Spleen (tissue), 11 donors: ENCODE results near the gene SLC43A1. TPM values are rescaled to one million over a fixed set of nuclear protein-coding genes. Genes with fewer than 3 reads are reported as not detected.

Source experiments
- DNase-seq: peaks from one replicate; pipeline ENCODE4 v3.0.0-alpha.2; 2020
- H3K27ac ChIP-seq, 8 donors: fragments of 200-600 bp; sonication (generic) in 7 of 8; 1 replicate in 4 of 8; 2 replicates in 4 of 8; pipeline versions ENCODE4 v1.5.0 to v1.8.0; 2016 to 2021; ENCODE audit warnings: inconsistent platforms in 4 of 8, mild to moderate bottlenecking in 4 of 8, moderate library complexity in 1 of 8
- H3K27me3 ChIP-seq, 7 donors: fragments of 200-600 bp; sonication (generic) in 6 of 7; replicated peaks in 1 of 7; 1 replicate in 4 of 7; 2 replicates in 3 of 7; pipeline versions ENCODE4 v1.5.0 to v1.8.0; 2016 to 2021; ENCODE audit warnings: inconsistent platforms in 3 of 7, mild to moderate bottlenecking in 1 of 7
- H3K36me3 ChIP-seq, 6 donors: fragments of 200-600 bp; sonication (generic) in 5 of 6; 1 replicate in 4 of 6; 2 replicates in 2 of 6; pipeline versions ENCODE4 v1.5.0 to v1.8.0; 2016 to 2021; ENCODE audit warnings: inconsistent platforms in 2 of 6
- H3K4me1 ChIP-seq, 6 donors: fragments of 200-600 bp; sonication (generic) in 5 of 6; 1 replicate in 3 of 6; 2 replicates in 3 of 6; pipeline versions ENCODE4 v1.5.0 to v1.8.0; 2016 to 2021; ENCODE audit warnings: inconsistent platforms in 3 of 6
- H3K4me3 ChIP-seq, 8 donors: fragments of 200-600 bp; sonication (generic) in 7 of 8; 1 replicate in 4 of 8; 2 replicates in 4 of 8; pipeline versions ENCODE4 v1.5.0 to v1.8.0; 2016 to 2021; ENCODE audit warnings: inconsistent platforms in 4 of 8, mild to moderate bottlenecking in 4 of 8, moderate library complexity in 2 of 8
- H3K9me3 ChIP-seq, 8 donors: fragments of 200-600 bp; sonication (generic) in 7 of 8; 1 replicate in 4 of 8; 2 replicates in 4 of 8; pipeline versions ENCODE4 v1.5.0 to v1.8.0; 2016 to 2021; ENCODE audit warnings: inconsistent platforms in 4 of 8
- CTCF ChIP-seq, 11 experiments: fragments of 200-600 bp in 7 of 11; fragments of 450-650 bp in 4 of 11; sonication (generic) in 4 of 11; IDR thresholded peaks in 8 of 11; conservative IDR thresholded peaks in 3 of 11; 1 replicate in 7 of 11; 2 replicates in 4 of 11; pipeline versions ENCODE4 v1.4.0 to v1.8.0; 2016 to 2021; ENCODE audit warnings: antibody characterized with exemption in 11 of 11, inconsistent platforms in 4 of 11, mild to moderate bottlenecking in 1 of 11
- POLR2A ChIP-seq, 3 donors: fragments of 450-650 bp; IDR thresholded peaks; one replicate each; pipeline ENCODE4 v1.5.1; 2017; ENCODE audit warnings: antibody characterized with exemption in 3 of 3, mild to moderate bottlenecking in 1 of 3
- POLR2AphosphoS5 ChIP-seq, 3 donors: sonication (generic); formaldehyde crosslinking; IDR thresholded peaks; one replicate each; pipeline ENCODE4 v1.5.1; 2017; ENCODE audit warnings: antibody characterized with exemption in 3 of 3
- WGBS, 5 donors: extraction: QIAGEN DNeasy Blood & Tissue Kit in 3 of 5; methylation state at CpG; one replicate each; pipeline versions ENCODE4 v1.1.5 to v1.1.7; 2013 to 2018; 5-methylcytosine and 5-hydroxymethylcytosine counted together
- intact Hi-C: fragments of 100-400 bp; cut with DNase I; formaldehyde crosslinking; loops from one replicate; pipeline ENCODE4 v1.15.0; 2023; ENCODE audit warnings: low total_unique reads
- polyA plus RNA-seq, 3 donors: library from polyadenylated mRNA; stranded (reverse); fragments of 200-250 nt; gene quantifications; one replicate each; pipeline ENCODE4 v1.2.1, GENCODE V29; 2013
- total RNA-seq, 7 donors: library from RNA; depleted of rRNA in 3 of 7; stranded (reverse); fragments of >200 nt in 3 of 7; fragmentation: NEBNext Ultra II Directional in 4 of 7; extraction: Animal tissue kit (Norgen Biotek cat#: 25700) in 4 of 7; gene quantifications; one replicate each; pipeline versions ENCODE4 v1.1.0 to v1.2.1, GENCODE V29; 2016 to 2021
- donor health status: healthy with polysubstance abuse.
- donor health status: DM: no; HTN: no; CAD: no; lungs with moderate emphysema.
- donor health status: DM: no; HTN: no; CAD: no.
- donor health status: Bipolar disorder and iron deficiency.
- donor health status: healthy.
- donor health status: DM: no; HTN: no; CAD: no.
- donor health status: DM: yes; HTN: yes; CAD: no.

SLC43A1 gene
- total and polyA plus RNA-seq, 10 donors = 6.2 to 16.1 (median 10.8) TPM

- H3K4me3 ChIP-seq = no peak overlapping the region
- no peaks in the 10 kb centered on the region for H3K9me3 ChIP-seq
- no peak for DNase-seq
- WGBS, 5 donors = 84 to 94% (median 89%) methylated on average over 6 of the region's 6 CpGs
- H3K4me1 ChIP-seq = peaks cover 0 to 24% (median 18%) of the 10 kb centered on the region in 6 donors
- peaks cover 0 to 47% (median 9%) of the 10 kb centered on the region in 6 donors for H3K36me3 ChIP-seq
- TF ChIP-seq POLR2AphosphoS5 (IDR thresholded peaks at IDR 0.05) (no peak), CTCF (IDR thresholded peaks at IDR 0.05 in 8 of 11, conservative IDR thresholded peaks at IDR 0.05 in 3 of 11) (no peak), POLR2A (IDR thresholded peaks at IDR 0.05) (no peak)
- no peaks in the 10 kb centered on the region for H3K27me3 ChIP-seq
- H3K27ac ChIP-seq = no peak overlapping the region
- intact Hi-C loops = no loop called here
Measured at GRCh38 chr11:57544566-57544965, 29.1 kb upstream of the SLC43A1 start.

- intact Hi-C loops = no loop called here
- Histone ChIP-seq H3K4me3 (no peak overlapping the region), H3K27me3 (no peaks in the 10 kb centered on the region), H3K36me3 (peaks cover 0 to 40% (median under 1%) of the 10 kb centered on the region in 6 donors), H3K9me3 (no peaks in the 10 kb centered on the region), H3K27ac (no peak overlapping the region), H3K4me1 (peaks cover 0 to 22% (median 18%) of the 10 kb centered on the region in 6 donors)
- WGBS, 5 donors = 76 to 91% (median 81%) methylated on average over 6 of the region's 6 CpGs
- TF ChIP-seq CTCF (IDR thresholded peaks at IDR 0.05 in 8 of 11, conservative IDR thresholded peaks at IDR 0.05 in 3 of 11) (no peak), POLR2AphosphoS5 (IDR thresholded peaks at IDR 0.05) (peak in 1 of 3 donors; percentile 57)
- no peak for DNase-seq
Measured at GRCh38 chr11:57543593-57543992, 28.1 kb upstream of the SLC43A1 start.

GRCh38 chr11:57542582-57542981 is 27.1 kb upstream of the SLC43A1 start:
- DNase-seq = no peak
- 72 to 91% (median 77%) methylated on average over 4 of the region's 4 CpGs for WGBS, 5 donors
- Histone ChIP-seq H3K36me3 (peaks cover 0 to 37% (median 0%) of the 10 kb centered on the region in 6 donors), H3K9me3 (no peaks in the 10 kb centered on the region), H3K4me1 (peaks cover 0 to 12% (median 8%) of the 10 kb centered on the region in 6 donors), H3K27me3 (no peaks in the 10 kb centered on the region), H3K27ac (no peak overlapping the region), H3K4me3 (no peak overlapping the region)
- TF ChIP-seq CTCF (IDR thresholded peaks at IDR 0.05 in 8 of 11, conservative IDR thresholded peaks at IDR 0.05 in 3 of 11) = no peak
- no peak for TF ChIP-seq POLR2A (IDR thresholded peaks at IDR 0.05)
- TF ChIP-seq POLR2AphosphoS5 (IDR thresholded peaks at IDR 0.05) = no peak
- intact Hi-C loops = no loop called here

- intact Hi-C loops = no loop called here
- H3K36me3 ChIP-seq = peaks cover 0 to 24% (median 0%) of the 10 kb centered on the region in 6 donors
- 78 to 91% (median 82%) methylated on average over 5 of the region's 5 CpGs for WGBS, 5 donors
- no peak for DNase-seq
- H3K4me3 ChIP-seq = no peak overlapping the region
- no peak for TF ChIP-seq POLR2A (IDR thresholded peaks at IDR 0.05)
- no peak for TF ChIP-seq CTCF (IDR thresholded peaks at IDR 0.05 in 8 of 11, conservative IDR thresholded peaks at IDR 0.05 in 3 of 11)
- TF ChIP-seq POLR2AphosphoS5 (IDR thresholded peaks at IDR 0.05) = no peak
- no peaks in the 10 kb centered on the region for H3K4me1 ChIP-seq
- no peaks in the 10 kb centered on the region for H3K9me3 ChIP-seq
- no peaks in the 10 kb centered on the region for H3K27me3 ChIP-seq
- H3K27ac ChIP-seq = no peak overlapping the region
Measured at GRCh38 chr11:57541169-57541568, 25.7 kb upstream of the SLC43A1 start.
